Hindlimb muscle (tissue), 1 donor: Measurements from ENCODE around the gene KIF21B. TPM values are rescaled to one million over a fixed set of nuclear protein-coding genes. Genes with fewer than 3 reads are reported as not detected.

Experiments used
- DNase-seq: peaks from one replicate; pipeline ENCODE4 v3.0.0-alpha.2; 2013
- polyA plus RNA-seq: library from polyadenylated mRNA; unstranded; fragments of 120-200 nt; gene quantifications from one replicate; pipeline ENCODE4 v1.2.1, GENCODE V29; 2013; ENCODE audit not compliant: insufficient read length

KIF21B gene
- polyA plus RNA-seq, 1 donor, result 1.1 TPM

- DNase-seq, result no peak
These were observed 5.7 kb downstream of the KIF21B start for GRCh38 chr1:201017828-201018163.

- DNase-seq, result no peak
These were observed 6.3 kb downstream of the KIF21B start for GRCh38 chr1:201016943-201017827.

- DNase-seq, result no peak
These were observed 7.3 kb downstream of the KIF21B start for GRCh38 chr1:201016211-201016651.

GRCh38 chr1:201015551-201016091 is 7.9 kb downstream of the KIF21B start:
- DNase-seq, result no peak

GRCh38 chr1:201014816-201015200 is 8.7 kb downstream of the KIF21B start:
- DNase-seq, result no peak

- no peak for DNase-seq
These were observed 9.3 kb downstream of the KIF21B start for GRCh38 chr1:201013991-201014815.

GRCh38 chr1:201013031-201013485 is 10.5 kb downstream of the KIF21B start:
- no peak for DNase-seq

GRCh38 chr1:201011616-201012015 is 11.9 kb downstream of the KIF21B start:
- DNase-seq, result no peak

GRCh38 chr1:201009962-201010645 is 13.4 kb downstream of the KIF21B start:
- DNase-seq, result no peak

- no peak for DNase-seq
These were observed 14.7 kb downstream of the KIF21B start for GRCh38 chr1:201008666-201009360.

- no peak for DNase-seq
These were observed 16.0 kb downstream of the KIF21B start for GRCh38 chr1:201007481-201007880.

- DNase-seq, result no peak
These were observed 17.1 kb downstream of the KIF21B start for GRCh38 chr1:201006450-201006849.

GRCh38 chr1:201004732-201005131 is 18.8 kb downstream of the KIF21B start:
- DNase-seq, result no peak

GRCh38 chr1:201004154-201004553 is 19.4 kb downstream of the KIF21B start:
- DNase-seq, result no peak

- DNase-seq, result no peak
These were observed 21.0 kb downstream of the KIF21B start for GRCh38 chr1:201002510-201002909.

GRCh38 chr1:201001962-201002361 is 21.6 kb downstream of the KIF21B start:
- DNase-seq, result no peak

- no peak for DNase-seq
These were observed 23.1 kb downstream of the KIF21B start for GRCh38 chr1:201000391-201000790.

- no peak for DNase-seq
These were observed 23.8 kb downstream of the KIF21B start for GRCh38 chr1:200999667-201000066.

- no peak for DNase-seq
These were observed 25.2 kb downstream of the KIF21B start for GRCh38 chr1:200998323-200998722.

GRCh38 chr1:200992382-200993048 is 31.0 kb downstream of the KIF21B start:
- DNase-seq, result no peak

- DNase-seq, result peak; percentile 54
These were observed 32.4 kb downstream of the KIF21B start for GRCh38 chr1:200991097-200991614.
